Right cardiac atrium (tissue), 5 donors: ENCODE data around the gene KMT5B. TPM values are rescaled to one million over a fixed set of nuclear protein-coding genes. Genes with fewer than 3 reads are reported as not detected.
A peak's percentile ranks its signal among the peaks of the same experiment; 100 is the strongest.

Source experiments
- ATAC-seq, 2 donors: fragments of 200-7000 bp; cut with Tn5 transposase; one replicate each; pipeline versions ENCODE4 v1.8.0 to v1.9.1; 2020; ENCODE audit warnings: moderate library complexity in 2 of 2, mild to moderate bottlenecking in 1 of 2
- DNase-seq, 3 donors: peaks; one replicate each; pipeline ENCODE4 v3.0.0-alpha.2; 2020
- H3K27ac ChIP-seq: one replicate; pipeline ENCODE4 v1.5.1; 2013; ENCODE audit warnings: mild to moderate bottlenecking, low read length, control low read depth, moderate library complexity
- H3K27me3 ChIP-seq: one replicate; pipeline ENCODE4 v1.6.1; 2013; ENCODE audit not compliant: control insufficient read depth, insufficient read depth
- H3K4me1 ChIP-seq: one replicate; pipeline ENCODE4 v1.6.1; 2013; ENCODE audit warnings: low read length; ENCODE audit not compliant: control insufficient read depth, insufficient read depth
- H3K4me3 ChIP-seq: one replicate; pipeline ENCODE4 v1.5.1; 2013; ENCODE audit warnings: low read length, control low read depth
- H3K9me3 ChIP-seq: one replicate; pipeline ENCODE4 v1.6.1; 2013; ENCODE audit warnings: low read length; ENCODE audit not compliant: control insufficient read depth
- WGBS: extraction: QIAGEN DNeasy Blood & Tissue Kit; methylation state at CpG from one replicate; pipeline ENCODE4 v1.1.7; 2013; 5-methylcytosine and 5-hydroxymethylcytosine counted together
- intact Hi-C, 4 donors: fragments of 100-400 bp; cut with DNase I; formaldehyde crosslinking; loops; one replicate each; pipeline versions ENCODE4 v1.11.0 to v1.14.0; 2022 to 2023
- polyA plus RNA-seq: library from polyadenylated mRNA; stranded (reverse); fragments of 200-250 nt; gene quantifications from one replicate; pipeline ENCODE4 v1.2.3, GENCODE V29; 2013
- total RNA-seq, 4 donors: library from RNA; stranded (reverse); fragmentation: NEBNext Ultra II Directional; extraction: Animal tissue kit (Norgen Biotek cat#: 25700); gene quantifications; one replicate each; pipeline ENCODE4 v1.2.1, GENCODE V29; 2021
- donor health status: healthy with polysubstance abuse.
- donor health status: DM: no; HTN: yes; CAD: no.
- donor health status: DM: no; HTN: no; CAD: no.
- donor health status: DM: no; HTN: yes; CAD: no; lungs with severe emphysema.
- donor health status: DM: yes; HTN: yes; CAD: no.

Gene KMT5B
- total and polyA plus RNA-seq, 5 donors = 14.2 to 31.4 (median 30.3) TPM

DNA sequence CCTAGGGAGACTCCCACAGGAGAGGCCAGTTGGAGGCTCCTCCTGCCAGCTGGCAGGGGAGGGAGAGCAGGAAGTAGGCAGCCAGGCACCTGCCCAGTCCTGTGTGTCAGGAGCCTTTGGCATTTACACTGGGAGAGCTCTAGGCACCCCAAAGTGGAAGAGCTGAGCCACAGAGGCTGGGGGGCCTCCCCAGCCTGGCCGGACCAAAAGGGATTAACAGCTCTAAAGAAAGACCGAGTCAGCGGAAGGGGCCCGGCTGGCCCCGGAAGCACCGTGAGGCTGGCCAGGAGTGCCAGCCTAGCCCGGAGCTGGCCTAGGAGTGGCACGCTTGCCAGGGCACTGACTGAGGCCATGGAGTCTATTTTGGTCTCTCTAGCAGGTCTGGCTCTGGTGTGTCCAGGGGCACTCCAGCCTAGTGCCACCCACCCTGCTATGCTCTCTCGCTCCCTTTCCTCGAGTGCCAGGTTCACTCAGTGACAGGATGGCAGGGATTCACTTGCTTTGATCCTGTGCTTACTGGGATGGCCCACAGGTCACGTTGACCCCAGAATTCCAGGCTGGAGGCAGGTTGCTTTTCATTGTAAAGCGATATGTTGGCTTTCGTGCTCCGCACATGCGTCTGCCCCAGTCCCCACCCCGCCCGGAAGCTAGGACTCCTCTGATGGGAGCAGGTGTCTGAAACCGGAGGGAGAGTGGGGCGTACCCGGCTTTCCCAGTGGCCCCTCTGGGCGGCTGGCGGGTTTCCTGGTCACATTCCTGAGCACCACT is 3.3 kb upstream of the KMT5B start:
- intact Hi-C loops = loop anchor here in 1 of 4 donors (10.0 kb wide), 1 partner anchor 78 kb away; no protein-coding TSS in a partner anchor
- H3K4me1 ChIP-seq = peaks cover 4% of the 10 kb centered on the region
- ATAC-seq (no peak), DNase-seq (peak in 1 of 3 donors; percentile 59)
- H3K27ac ChIP-seq = no peak overlapping the region
- H3K27me3 ChIP-seq = no peaks in the 10 kb centered on the region
- H3K4me3 ChIP-seq = no peak overlapping the region
- no peaks in the 10 kb centered on the region for H3K9me3 ChIP-seq
- WGBS = 76% methylated on average over 22 of the region's 22 CpGs

DNA sequence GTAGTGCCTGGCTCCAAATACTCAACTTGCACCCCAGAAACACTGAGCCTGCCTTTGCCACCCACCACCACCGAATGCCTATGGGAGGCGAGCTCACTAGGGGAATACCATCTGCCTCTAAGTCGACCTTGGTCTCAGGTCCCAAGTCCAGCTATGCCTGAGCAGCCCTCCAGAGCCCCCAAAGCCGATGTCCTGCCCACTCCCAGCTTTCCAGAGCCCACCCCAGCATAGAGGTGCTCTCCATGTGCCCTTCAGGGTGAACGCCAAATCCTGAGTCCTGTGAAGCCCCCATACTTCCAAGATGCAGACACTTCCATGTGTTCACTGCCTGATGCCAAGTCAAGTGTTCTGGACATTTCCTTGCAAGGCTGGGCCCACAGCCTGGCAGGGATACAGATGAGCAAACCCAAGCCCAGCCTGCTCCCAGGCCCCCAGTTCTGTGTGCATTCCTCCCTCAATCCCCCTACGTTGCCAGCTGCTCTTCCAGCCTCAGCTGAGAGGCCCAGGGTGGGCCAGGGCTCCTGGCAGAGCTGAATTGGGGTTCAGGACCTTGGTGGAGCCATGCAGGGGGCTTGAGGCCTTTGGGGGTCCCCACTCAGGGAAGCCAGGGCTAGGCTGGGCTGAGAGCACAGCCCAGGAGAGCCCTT is 2.6 kb upstream of the KMT5B start:
- Histone ChIP-seq H3K4me1 (peaks cover 4% of the 10 kb centered on the region), H3K9me3 (no peaks in the 10 kb centered on the region), H3K27me3 (no peaks in the 10 kb centered on the region), H3K27ac (no peak overlapping the region), H3K4me3 (no peak overlapping the region)
- no peak for DNase-seq
- ATAC-seq = no peak
- WGBS = 81% methylated on average over 6 of the region's 6 CpGs
- intact Hi-C loops = loop anchor here in 1 of 4 donors (10.0 kb wide), 1 partner anchor 79 kb away; no protein-coding TSS in a partner anchor

DNA sequence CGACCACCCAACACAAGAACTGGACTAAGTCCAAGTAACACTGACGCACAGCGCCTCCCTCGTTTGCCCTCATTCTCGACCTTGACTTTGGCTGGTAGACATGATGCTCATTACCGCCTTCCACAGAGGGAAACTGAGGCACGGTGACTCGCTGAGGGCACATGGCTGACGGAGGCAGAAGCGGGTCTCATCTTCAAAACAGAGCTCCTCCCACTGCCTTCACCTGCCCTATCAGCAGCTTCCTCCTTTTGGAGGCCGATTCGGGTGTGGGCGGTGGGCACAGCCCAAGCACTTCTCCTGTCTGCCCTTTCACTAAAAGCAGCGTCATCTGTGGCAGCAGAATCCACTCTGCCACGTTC is 2.0 kb upstream of the KMT5B start:
- H3K27ac ChIP-seq = no peak overlapping the region
- no peak for ATAC-seq
- intact Hi-C loops = loop anchor here in 1 of 4 donors (10.0 kb wide), 1 partner anchor 80 kb away; no protein-coding TSS in a partner anchor
- peak in 1 of 3 donors; percentile 20 for DNase-seq
- H3K27me3 ChIP-seq = no peaks in the 10 kb centered on the region
- peaks cover 4% of the 10 kb centered on the region for H3K4me1 ChIP-seq
- no peaks in the 10 kb centered on the region for H3K9me3 ChIP-seq
- 70% methylated on average over 15 of the region's 15 CpGs for WGBS
- no peak overlapping the region for H3K4me3 ChIP-seq

DNA sequence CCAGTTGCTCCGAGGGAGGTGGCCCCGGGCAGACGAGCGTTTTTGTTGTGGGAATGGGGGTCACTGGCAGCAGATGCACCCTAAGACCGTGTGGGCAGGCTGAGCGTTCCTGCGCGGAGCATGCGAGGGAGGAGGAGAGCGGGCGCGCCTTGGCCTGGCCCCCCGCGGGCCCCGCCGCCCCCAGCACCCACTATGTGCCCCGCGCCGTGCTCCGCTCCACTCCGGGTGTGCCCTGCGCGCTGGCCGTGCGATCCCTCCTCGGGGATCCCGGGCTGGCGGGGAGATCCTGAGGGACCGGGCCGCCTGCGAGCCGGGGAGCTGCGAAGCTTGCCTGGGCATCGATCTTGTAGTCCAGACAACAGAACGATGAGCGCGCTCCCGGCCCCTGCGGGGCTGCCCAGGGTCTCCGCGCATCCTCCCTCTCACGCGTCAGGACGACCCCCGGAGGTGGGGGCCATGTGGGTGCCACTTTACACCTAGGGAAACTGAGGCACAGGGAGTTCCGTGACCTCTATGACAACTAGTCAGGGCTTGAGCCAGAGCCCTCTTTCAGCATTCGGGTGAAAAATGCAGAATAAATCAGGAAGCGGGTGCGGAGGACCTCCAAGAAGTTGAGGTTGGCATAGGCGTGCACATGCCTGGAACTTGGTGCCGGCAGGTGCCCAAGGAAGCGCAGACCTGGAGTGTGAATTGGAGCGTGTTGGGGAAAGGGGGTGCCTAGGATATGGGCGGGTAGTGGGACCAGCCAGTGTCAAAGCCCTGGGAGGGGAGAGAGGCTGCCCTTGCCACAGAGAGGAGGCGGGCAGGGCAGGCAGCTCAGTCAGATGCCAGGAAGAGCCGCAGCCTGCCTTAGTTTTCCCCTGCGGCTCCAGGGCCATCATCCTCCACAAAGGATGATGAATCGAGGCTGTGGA is 1.3 kb upstream of the KMT5B start:
- peak overlapping the region; percentile 98 for H3K27ac ChIP-seq
- peaks cover 5% of the 10 kb centered on the region for H3K4me1 ChIP-seq
- intact Hi-C loops = loop anchor here in 1 of 4 donors (10.0 kb wide), 1 partner anchor 80 kb away; no protein-coding TSS in a partner anchor
- 16% methylated on average over 58 of the region's 58 CpGs for WGBS
- H3K9me3 ChIP-seq = no peaks in the 10 kb centered on the region
- ATAC-seq = peak; percentile 38 to 53
- H3K27me3 ChIP-seq = no peaks in the 10 kb centered on the region
- H3K4me3 ChIP-seq = peak overlapping the region; percentile 98
- DNase-seq = peak; percentile 38 to 76 (median 74)

DNA sequence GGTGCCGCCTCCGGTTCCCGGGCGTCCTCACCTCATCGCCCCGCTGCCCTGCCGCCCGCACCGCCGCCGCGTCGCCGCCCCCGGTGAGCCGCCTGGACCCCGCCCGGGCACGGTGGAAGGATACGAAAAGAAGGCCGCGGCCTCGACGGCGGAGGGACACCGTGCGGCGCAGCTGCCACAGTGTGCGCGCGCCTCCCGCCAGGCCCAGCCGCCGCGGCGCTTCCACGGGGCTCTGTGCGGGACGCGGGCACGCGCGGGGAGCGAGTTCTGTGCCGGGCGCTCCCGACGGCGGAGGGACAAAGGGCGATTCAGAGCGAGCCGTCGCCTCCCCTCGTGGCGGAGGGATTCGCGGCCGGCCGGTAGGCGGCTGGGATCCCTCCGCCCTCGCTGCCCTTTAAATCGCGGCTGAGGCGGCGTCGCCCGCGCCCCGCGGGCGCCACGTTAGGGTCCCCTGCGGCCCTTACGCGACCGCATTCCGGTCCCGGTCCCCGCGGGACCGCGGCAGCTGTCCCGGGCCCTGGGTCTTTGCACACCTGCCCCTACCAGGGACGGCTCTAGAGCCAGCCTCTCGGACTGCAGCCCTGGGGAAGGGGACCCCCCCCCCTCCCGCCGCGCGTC is 568 bp upstream of the KMT5B start:
- DNase-seq (peak; percentile 90 to 96 (median 95)), ATAC-seq (peak; percentile 68 to 70)
- H3K27ac ChIP-seq = peak overlapping the region; percentile 98
- intact Hi-C loops = loop anchor here in 1 of 4 donors (10.0 kb wide), 1 partner anchor 81 kb away; no protein-coding TSS in a partner anchor
- WGBS = under 1% methylated on average over 90 of the region's 90 CpGs
- H3K9me3 ChIP-seq = no peaks in the 10 kb centered on the region
- H3K4me1 ChIP-seq = peaks cover 7% of the 10 kb centered on the region
- H3K4me3 ChIP-seq = peak overlapping the region; percentile 98
- no peaks in the 10 kb centered on the region for H3K27me3 ChIP-seq

DNA sequence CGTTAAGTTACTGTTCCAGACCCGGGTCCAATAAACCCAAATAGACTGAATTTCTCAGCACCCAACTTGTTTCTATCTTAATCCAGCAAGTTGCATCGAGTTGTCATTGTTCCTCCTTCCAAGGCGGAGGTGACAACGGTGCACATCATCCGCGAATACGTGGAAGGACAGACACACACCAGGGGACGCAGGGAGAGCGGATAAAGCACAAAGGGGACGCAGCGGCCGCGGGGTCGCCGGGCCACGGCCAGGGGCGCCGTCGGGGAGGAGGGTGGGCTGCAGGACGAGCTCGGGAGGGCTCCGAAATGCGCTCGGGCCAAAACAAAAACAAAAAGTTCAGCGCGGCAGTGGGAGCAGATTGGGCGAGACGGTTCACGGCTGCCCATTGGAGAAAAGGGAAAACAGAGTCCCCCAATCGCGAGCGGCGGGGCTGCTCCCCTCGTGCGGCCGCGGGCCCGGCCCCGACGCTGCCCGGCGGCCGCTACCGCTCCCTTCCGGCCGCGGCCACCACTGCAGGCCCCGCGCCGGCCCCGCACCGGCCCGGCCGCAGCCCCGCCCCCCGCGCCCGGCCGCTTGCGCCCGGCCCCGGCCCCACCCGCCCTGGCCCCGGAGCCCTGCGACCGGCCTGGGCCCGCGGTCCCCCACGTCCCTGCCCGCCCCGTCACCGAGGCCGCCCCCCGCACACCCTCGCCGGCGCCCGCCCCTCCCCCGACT is 518 bp downstream of the KMT5B start:
- DNase-seq = peak; percentile 76 to 91 (median 87)
- Histone ChIP-seq H3K27me3 (no peaks in the 10 kb centered on the region), H3K4me3 (peak overlapping the region; percentile 98), H3K9me3 (no peaks in the 10 kb centered on the region), H3K4me1 (peaks cover 7% of the 10 kb centered on the region), H3K27ac (peak overlapping the region; percentile 96)
- under 1% methylated on average over 77 of the region's 80 CpGs for WGBS
- intact Hi-C loops = loop anchor here in 1 of 4 donors (10.0 kb wide), 1 partner anchor 82 kb away; no protein-coding TSS in a partner anchor
- ATAC-seq = peak; percentile 69 to 71

DNA sequence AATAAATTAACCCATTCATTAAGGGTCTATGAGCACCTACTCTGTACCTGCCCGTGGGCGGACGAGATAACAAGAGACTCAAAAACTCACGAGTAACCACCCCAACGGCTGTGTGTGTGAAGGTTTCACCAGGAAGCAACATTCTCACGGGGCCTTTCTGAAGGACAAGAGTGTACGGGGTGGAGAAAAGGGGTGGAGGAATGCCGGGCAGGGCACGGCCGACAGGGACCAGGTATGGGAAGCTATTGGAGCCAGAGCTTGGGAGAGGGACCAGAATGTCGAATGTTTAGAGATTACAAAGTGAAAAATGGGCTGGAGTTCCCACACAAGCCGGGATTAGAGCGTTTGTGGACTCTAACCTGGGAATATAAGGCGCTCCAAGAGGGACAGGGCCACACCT is 1.6 kb downstream of the KMT5B start:
- Histone ChIP-seq H3K9me3 (no peaks in the 10 kb centered on the region), H3K27ac (no peak overlapping the region), H3K4me3 (peak overlapping the region; percentile 98), H3K27me3 (no peaks in the 10 kb centered on the region), H3K4me1 (peaks cover 7% of the 10 kb centered on the region)
- intact Hi-C loops = loop anchor here in 1 of 4 donors (10.0 kb wide), 1 partner anchor 83 kb away; no protein-coding TSS in a partner anchor
- ATAC-seq (no peak), DNase-seq (no peak)
- 26% methylated on average over 14 of the region's 14 CpGs for WGBS

DNA sequence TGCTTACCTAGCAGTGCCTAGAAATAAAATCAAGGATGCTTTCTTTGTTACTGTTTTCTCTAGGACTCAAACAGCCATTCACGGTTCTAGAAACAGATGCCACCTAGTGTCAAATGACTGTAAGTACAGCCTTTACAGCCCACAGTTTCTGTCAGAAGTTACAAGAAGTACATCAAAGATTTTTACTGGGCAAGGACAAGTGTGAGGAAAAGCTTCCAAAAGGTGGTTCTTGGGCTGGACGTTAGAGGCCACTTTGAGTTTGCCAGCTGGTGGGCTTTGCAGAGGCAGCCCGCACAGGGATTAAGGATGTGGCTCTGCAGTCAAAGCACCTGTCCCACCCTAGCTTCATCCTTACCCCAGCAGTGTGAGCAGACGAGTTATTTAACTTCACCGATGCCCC is 6.9 kb downstream of the KMT5B start:
- no peak for DNase-seq
- ATAC-seq = peak; percentile 28 to 49
- H3K27me3 ChIP-seq = no peaks in the 10 kb centered on the region
- H3K4me3 ChIP-seq = no peak overlapping the region
- no peak overlapping the region for H3K27ac ChIP-seq
- intact Hi-C loops = loop anchor here in 1 of 4 donors (10.0 kb wide), 1 partner anchor 181 kb away; no protein-coding TSS in a partner anchor
- H3K9me3 ChIP-seq = no peaks in the 10 kb centered on the region
- peaks cover 9% of the 10 kb centered on the region for H3K4me1 ChIP-seq
- WGBS = 31% methylated on average over 5 of the region's 5 CpGs

DNA sequence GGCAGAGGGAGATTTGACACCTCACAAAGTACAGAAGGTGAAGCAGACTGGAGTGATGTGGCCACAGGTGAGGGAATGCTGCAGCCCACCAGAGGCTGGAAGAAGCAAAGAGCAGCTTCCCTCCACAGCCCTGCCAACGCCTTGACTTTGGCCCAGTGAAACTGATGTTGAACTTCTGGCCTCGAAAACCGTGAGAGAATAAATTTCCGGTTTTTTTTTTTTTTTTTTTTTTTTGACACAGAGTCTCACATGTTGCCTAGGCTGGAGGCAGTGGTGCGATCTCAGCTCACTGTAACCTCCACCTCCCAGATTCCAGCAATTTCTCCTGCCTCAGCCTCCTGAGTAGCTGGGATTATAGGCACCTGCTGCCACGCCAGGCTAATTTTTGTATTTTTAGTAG is 8.7 kb downstream of the KMT5B start:
- no peak for ATAC-seq
- Histone ChIP-seq H3K4me3 (no peak overlapping the region), H3K27ac (no peak overlapping the region), H3K9me3 (no peaks in the 10 kb centered on the region), H3K4me1 (peaks cover 16% of the 10 kb centered on the region), H3K27me3 (no peaks in the 10 kb centered on the region)
- intact Hi-C loops = loop anchor here in 1 of 4 donors (10.0 kb wide), 1 partner anchor 180 kb away; no protein-coding TSS in a partner anchor
- no peak for DNase-seq
- WGBS = 60% methylated on average over 6 of the region's 6 CpGs
